ENCODE measurements around the gene CDCA5.

CDCA5 gene

DNA sequence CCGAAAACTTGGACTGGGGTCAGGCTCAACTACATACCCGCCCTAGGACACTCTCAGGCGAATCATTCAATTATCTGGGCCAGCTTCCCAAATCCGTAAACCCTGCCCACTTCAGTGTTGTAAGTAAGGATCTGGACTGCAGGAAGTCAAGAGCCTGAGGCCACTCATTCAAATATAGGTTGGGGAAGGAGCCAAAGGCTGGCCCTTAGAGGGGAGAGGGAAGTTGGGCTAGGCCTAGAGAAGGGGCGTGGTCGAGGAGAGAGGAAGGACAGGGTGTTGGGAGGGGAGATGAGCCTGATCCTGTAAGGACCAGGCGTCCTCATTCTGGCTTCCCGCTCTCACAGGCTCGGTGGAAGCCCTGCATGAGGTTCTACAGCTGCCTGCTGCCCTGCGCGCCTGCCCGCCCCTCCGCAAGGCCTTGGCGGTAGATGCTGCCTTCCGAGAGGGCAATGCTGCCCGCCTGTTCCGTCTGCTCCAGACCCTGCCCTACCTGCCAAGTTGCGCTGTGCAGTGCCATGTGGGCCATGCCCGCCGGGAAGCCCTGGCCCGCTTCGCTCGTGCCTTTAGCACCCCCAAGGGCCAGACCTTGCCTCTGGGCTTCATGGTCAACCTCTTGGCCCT is 39.8 kb downstream of the CDCA5 start:
- no peak for DNase-seq (ENCODE audit: low read depth)

DNA sequence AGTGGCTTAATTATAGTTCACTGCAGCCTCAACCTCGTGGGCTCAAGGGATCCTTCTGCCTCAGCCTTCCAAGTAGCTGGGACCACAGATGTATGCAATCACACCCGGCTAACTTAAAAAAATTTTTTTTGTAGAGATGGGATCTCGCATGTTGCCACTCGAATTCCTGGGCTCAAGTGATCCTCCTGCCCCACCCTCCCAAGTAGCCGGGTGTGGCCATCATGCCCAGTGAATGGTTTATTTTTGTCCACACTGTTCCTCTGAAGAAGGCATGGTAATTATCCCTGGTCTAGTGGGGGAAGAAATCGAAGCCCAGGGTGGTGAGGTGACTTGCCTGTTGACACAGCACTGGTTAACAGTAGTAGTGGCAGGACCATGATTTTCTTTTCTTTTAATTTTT is 40.9 kb downstream of the CDCA5 start:
- no peak for DNase-seq (ENCODE audit: low read depth)

DNA sequence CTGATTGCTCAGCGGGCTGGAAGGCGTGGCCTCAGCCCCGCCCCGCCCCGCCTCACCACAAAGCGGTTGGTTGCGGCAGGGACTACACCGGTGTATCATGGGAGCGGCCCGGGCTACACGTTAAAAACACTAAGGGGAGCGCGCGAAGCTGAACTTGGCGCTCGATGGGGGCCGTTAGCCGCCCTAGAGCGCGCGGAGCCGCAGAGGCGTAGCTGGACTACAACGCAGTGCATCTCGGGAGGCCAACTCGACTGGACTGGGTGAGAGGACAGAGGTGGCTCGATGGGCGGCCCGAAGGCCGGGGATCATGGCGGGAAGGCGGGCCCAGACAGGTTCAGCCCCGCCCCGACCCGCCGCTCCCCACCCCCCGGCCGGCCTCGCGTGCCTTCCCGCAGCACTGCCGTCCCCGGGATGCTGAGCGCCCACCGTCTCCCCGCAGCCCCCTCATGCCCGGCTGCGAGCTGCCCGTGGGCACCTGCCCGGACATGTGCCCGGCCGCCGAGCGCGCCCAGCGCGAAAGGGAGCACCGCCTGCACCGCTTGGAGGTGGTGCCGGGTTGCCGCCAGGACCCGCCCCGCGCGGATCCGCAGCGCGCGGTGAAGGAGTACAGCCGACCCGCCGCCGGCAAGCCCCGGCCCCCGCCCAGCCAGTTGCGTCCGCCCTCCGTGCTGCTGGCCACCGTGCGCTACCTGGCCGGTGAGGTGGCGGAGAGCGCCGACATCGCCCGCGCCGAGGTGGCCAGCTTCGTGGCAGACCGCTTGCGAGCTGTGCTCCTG is 42.8 kb downstream of the CDCA5 start, which contains the start of gene SAC3D1:
Gene SAC3D1 (plus strand): TSS at position 364 of the 776 bp plus-strand sequence. CDS start 83 bp downstream, at position 447.
- peak; percentile 80 for DNase-seq (ENCODE audit: low read depth)

DNA sequence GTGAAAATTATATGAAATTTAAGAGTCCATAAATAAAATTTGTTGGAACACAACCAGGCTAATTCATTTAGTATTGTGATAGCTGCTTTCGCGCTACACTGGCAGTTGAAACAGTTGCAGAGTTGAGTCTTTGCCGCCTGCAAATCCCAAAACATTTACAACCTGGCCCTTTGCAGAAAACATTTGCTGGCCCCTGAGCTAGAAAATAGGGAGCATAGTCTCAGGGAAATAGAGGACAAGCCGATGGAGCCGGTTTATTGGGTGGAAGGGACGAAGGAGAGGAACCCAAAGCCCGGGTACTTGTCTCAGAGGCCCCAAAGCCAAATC is 43.4 kb downstream of the CDCA5 start:
- no peak for DNase-seq (ENCODE audit: low read depth)

DNA sequence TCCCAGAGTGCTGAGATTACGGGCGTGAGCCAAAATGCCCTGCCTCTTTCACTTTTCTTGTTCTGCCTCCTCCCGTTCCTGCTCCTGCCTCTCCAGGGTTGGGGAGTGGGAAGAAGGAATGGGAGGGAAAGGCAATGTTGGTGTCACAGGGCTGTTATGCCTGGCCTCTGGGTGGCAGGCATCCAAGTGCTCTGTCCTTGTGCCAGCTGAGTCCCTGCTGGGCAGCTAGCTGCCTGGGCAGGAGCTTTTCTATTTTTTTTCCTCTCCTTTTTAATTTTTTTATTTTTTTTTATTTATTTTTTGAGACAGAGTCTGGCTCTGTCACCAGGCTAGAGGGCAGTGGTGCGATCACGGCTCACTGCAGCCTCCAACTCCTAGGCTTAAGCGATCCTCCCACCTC is 46.9 kb downstream of the CDCA5 start:
- DNase-seq (ENCODE audit: low read depth) = no peak

DNA sequence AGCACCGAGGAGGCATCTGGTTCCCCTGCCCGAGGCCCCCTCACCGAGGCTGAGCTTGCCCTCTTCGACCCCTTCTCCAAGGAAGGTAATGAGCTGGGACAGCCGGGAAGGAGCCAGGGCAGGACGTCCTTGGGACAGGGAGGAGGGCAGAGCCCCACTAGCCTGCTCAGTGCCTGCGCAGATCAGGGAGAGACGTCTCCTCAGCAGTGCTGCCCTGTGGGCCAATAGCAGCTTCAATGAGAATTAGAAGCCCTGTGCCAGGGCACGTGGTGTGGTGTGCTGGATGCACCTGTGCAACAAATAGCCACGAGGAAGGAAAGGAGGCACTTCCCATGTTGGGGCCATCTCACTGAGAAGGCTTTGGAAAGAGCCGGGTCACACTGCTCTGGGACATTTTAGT is 48.3 kb downstream of the CDCA5 start:
- no peak for DNase-seq (ENCODE audit: low read depth)

DNA sequence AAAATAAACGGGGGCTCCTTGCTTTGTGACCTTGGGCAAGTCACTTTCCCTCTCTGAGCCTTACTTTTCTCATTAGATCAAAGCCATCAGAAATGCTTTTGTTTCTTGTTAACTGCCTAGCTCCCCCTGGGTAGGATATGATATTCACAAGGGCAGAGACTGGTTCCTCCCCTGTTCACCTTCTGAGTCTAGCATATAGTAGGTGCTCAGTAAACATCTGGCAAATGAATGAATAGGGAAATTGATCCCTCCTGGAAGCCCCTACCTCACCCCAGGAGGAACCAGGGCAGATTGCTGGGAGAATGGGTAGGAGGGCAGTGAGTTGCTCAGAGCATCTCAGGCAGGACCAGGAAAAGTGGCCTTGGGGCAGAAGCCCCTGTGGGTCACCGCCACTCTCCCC is 49.4 kb downstream of the CDCA5 start:
- DNase-seq (ENCODE audit: low read depth) = no peak

DNA sequence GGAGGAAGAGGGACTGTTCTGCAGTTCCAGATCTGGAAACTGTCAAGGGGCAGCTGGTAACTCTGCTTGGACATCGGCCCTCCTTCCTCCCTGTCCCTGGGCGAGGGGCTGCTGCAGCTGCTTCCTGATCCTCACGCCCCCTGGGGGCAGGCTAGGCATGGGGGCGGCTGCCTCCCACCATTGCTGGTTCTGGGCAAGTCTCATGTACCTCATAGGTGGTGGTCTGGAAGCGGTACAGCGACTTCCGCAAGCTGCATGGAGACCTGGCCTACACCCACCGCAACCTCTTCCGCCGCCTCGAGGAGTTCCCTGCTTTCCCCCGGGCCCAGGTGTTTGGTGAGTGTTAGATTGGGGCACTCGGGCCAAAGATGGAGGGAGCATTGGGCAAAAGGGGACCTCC is 51.6 kb downstream of the CDCA5 start:
- no peak for DNase-seq (ENCODE audit: low read depth)

Data from stimulated activated CD8-positive, alpha-beta memory T cell treated with anti-CD3 and anti-CD28 coated beads, Interleukin-4, amount 100 ng/mL, for 24 hours (primary cell).